HG03066 (cell line): ENCODE data around the gene CACNA2D1.

Experiments
- ATAC-seq: cut with Tn5 transposase; IDR thresholded peaks from one replicate; pipeline ENCODE4 v1.9.1; 2021; ENCODE audit warnings: low read depth; ENCODE audit not compliant: unreplicated experiment

CACNA2D1 gene

GRCh38 chr7:82358009-82358578 lies 85.5 kb downstream of the CACNA2D1 start:
- no peak for ATAC-seq

GRCh38 chr7:82348251-82348650 lies 95.3 kb downstream of the CACNA2D1 start:
- ATAC-seq: no peak

GRCh38 chr7:82347808-82348207 lies 95.8 kb downstream of the CACNA2D1 start:
- ATAC-seq: no peak

- no peak for ATAC-seq
Measured at GRCh38 chr7:82345886-82346285, 97.7 kb downstream of the CACNA2D1 start.

- no peak for ATAC-seq
Measured at GRCh38 chr7:82343716-82344115, 99.9 kb downstream of the CACNA2D1 start.

- ATAC-seq: no peak
Measured at GRCh38 chr7:82339958-82340357, 103.6 kb downstream of the CACNA2D1 start.

GRCh38 chr7:82335927-82336326 lies 107.7 kb downstream of the CACNA2D1 start:
- no peak for ATAC-seq

- ATAC-seq: no peak
Measured at GRCh38 chr7:82335001-82335400, 108.6 kb downstream of the CACNA2D1 start.

GRCh38 chr7:82331234-82331633 lies 112.3 kb downstream of the CACNA2D1 start:
- no peak for ATAC-seq

- ATAC-seq: no peak
Measured at GRCh38 chr7:82330706-82331215, 112.8 kb downstream of the CACNA2D1 start.

GRCh38 chr7:82327898-82328297 lies 115.7 kb downstream of the CACNA2D1 start:
- no peak for ATAC-seq

GRCh38 chr7:82325416-82325815 lies 118.2 kb downstream of the CACNA2D1 start:
- no peak for ATAC-seq

- ATAC-seq: no peak
Measured at GRCh38 chr7:82323806-82324205, 119.8 kb downstream of the CACNA2D1 start.

GRCh38 chr7:82319674-82320118 lies 123.9 kb downstream of the CACNA2D1 start:
- no peak for ATAC-seq

GRCh38 chr7:82318786-82319185 lies 124.8 kb downstream of the CACNA2D1 start:
- ATAC-seq: no peak

GRCh38 chr7:82317760-82318159 lies 125.8 kb downstream of the CACNA2D1 start:
- ATAC-seq: no peak

GRCh38 chr7:82317257-82317721 lies 126.3 kb downstream of the CACNA2D1 start:
- no peak for ATAC-seq

GRCh38 chr7:82313269-82313668 lies 130.3 kb downstream of the CACNA2D1 start:
- no peak for ATAC-seq

- ATAC-seq: no peak
Measured at GRCh38 chr7:82312646-82313045, 130.9 kb downstream of the CACNA2D1 start.

- no peak for ATAC-seq
Measured at GRCh38 chr7:82305347-82306005, 138.1 kb downstream of the CACNA2D1 start.

GRCh38 chr7:82294865-82295264 lies 148.7 kb downstream of the CACNA2D1 start:
- no peak for ATAC-seq

GRCh38 chr7:82294382-82294784 lies 149.2 kb downstream of the CACNA2D1 start:
- ATAC-seq: no peak
